Progenitor cell of endocrine pancreas (in vitro differentiated cells): Measurements from ENCODE around the gene TGFB1I1. TPM values are rescaled to one million over a fixed set of nuclear protein-coding genes. Genes with fewer than 3 reads are reported as not detected.

Source experiments
- DNase-seq: peaks from one replicate; pipeline ENCODE4 v3.0.0; 2021; ENCODE audit warnings: low spot score; ENCODE audit not compliant: unreplicated experiment
- H3K27ac Mint-ChIP-seq: 2 replicates; pipeline ENCODE4 v1.8.0; 2021; ENCODE audit warnings: mild to moderate bottlenecking, moderate library complexity, mixed read lengths
- H3K27me3 Mint-ChIP-seq: 2 replicates; pipeline ENCODE4 v1.8.0; 2021; ENCODE audit warnings: mixed read lengths
- H3K36me3 Mint-ChIP-seq: 2 replicates; pipeline ENCODE4 v1.8.0; 2022; ENCODE audit warnings: mixed read lengths; ENCODE audit not compliant: insufficient read depth
- H3K4me1 Mint-ChIP-seq: 2 replicates; pipeline ENCODE4 v1.8.0; 2021; ENCODE audit warnings: low read depth, mixed read lengths
- H3K4me3 Mint-ChIP-seq: 2 replicates; pipeline ENCODE4 v1.8.0; 2021; ENCODE audit warnings: low read depth, mild to moderate bottlenecking, moderate library complexity, mixed read lengths
- H3K9me3 Mint-ChIP-seq: 2 replicates; pipeline ENCODE4 v1.8.0; 2021; ENCODE audit warnings: low read depth, mixed read lengths
- CTCF ChIP-seq: fragments of 200-600 bp; sonication (generic); IDR thresholded peaks from one replicate; pipeline ENCODE4 v1.5.0; 2021; ENCODE audit warnings: antibody characterized with exemption, mild to moderate bottlenecking; ENCODE audit not compliant: unreplicated experiment
- total RNA-seq: library from RNA; stranded (reverse); gene quantifications from 2 replicates; pipeline ENCODE4 v1.2.1, GENCODE V29; 2021

Gene TGFB1I1
- total RNA-seq, 1 donor from 2014 or later: 4.5 TPM

- no peak for DNase-seq
- Mint-ChIP-seq H3K4me3 (no peak overlapping the region), H3K27ac (no peak overlapping the region), H3K9me3 (no peaks in the 10 kb centered on the region), H3K36me3 (no peaks in the 10 kb centered on the region), H3K27me3 (peaks cover 31% of the 10 kb centered on the region), H3K4me1 (peaks cover 3% of the 10 kb centered on the region)
- no peak for TF ChIP-seq CTCF
Observed at GRCh38 chr16:31525113-31525512, 53.2 kb downstream of the TGFB1I1 start.

Other genes with a start within 250 kb of the TGFB1I1 start
- not detected in 2 replicates for gene ITGAM, start 212.2 kb upstream of the TGFB1I1 start, total RNA-seq
- gene ITGAX, start 117.0 kb upstream of the TGFB1I1 start, total RNA-seq: not detected in 2 replicates
- not detected in 2 replicates for gene ITGAD, start 78.8 kb upstream of the TGFB1I1 start, total RNA-seq
- not detected in 2 replicates for gene COX6A2, start 43.8 kb upstream of the TGFB1I1 start, total RNA-seq
- gene ZNF843, start 29.4 kb upstream of the TGFB1I1 start, total RNA-seq: 1.2 and 1.4 TPM in 2 replicates
- gene ARMC5, start 12.7 kb upstream of the TGFB1I1 start, total RNA-seq: 14.6 and 14.8 TPM in 2 replicates
- gene SLC5A2, start 11.0 kb downstream of the TGFB1I1 start, total RNA-seq: 0.29 and 0.62 TPM in 2 replicates
- gene RUSF1, start 36.2 kb downstream of the TGFB1I1 start, total RNA-seq: 65.1 and 65.7 TPM in 2 replicates
- not detected in 2 replicates for gene AHSP, start 55.7 kb downstream of the TGFB1I1 start, total RNA-seq